Measurements from ENCODE around the gene SKIC2. TPM values are rescaled to one million over a fixed set of nuclear protein-coding genes. Genes with fewer than 3 reads are reported as not detected.
"Not testable (repeated sequence)": the region's sequence is repeated elsewhere in the genome, so short reads cannot be mapped to it uniquely, and the experiment has no call there.

Gene SKIC2
- 31.3 TPM for total RNA-seq

DNA sequence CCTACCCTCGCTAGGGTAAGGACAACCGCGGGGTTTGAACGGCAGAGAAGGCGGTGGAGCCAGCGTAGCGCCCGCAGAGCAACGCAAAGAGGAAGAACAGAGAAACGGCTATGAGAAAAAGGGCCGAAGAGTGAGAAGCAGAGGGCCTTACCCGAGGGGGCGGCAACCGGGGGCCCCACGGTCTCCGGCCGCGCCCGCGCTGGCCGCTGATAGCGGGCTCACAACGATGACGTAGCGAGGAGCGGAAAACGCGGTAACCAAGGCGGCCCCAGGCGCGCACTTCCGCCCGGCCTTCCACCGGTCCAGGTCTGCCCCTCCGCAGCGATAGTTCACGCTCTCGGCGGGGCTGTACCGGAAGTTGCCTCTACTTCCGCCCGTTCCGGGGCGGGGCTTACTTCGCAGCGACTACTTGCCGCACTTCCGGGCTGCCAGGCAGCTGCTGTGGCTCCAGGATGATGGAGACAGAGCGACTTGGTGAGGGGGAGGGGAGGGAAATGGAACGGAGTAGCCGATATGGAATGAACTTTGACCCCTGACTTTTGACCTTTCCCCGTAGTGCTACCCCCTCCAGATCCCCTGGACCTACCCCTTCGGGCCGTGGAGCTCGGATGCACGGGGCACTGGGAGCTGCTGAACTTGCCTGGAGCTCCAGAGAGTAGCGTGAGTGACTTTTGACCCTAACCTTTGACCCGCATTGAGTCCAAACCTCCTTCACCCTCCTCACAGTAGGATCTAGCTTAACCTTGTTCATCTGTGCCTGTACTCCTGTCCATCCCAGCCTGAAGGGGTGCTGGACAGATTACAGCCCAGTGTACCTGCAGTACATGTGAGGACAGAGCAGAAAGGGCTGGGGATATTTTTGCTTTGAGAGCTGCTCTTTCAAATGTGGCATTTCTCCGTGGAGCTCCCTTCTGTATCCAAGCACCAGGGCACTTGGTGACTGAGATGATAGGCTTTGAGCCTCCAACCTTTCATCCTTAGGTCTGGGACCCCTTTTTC is at the start of gene SKIC2, which contains the start of gene NELFE:
Gene SKIC2, plus strand, starts transcription at position 435 of the 999 bp plus-strand sequence. Its CDS starts 18 bp downstream, at position 453.
Gene NELFE, minus strand, starts transcription at position 231 of the 999 bp plus-strand sequence. CDS start 525 bp downstream, outside the sequence.
- ATAC-seq = peak; percentile 99

DNA sequence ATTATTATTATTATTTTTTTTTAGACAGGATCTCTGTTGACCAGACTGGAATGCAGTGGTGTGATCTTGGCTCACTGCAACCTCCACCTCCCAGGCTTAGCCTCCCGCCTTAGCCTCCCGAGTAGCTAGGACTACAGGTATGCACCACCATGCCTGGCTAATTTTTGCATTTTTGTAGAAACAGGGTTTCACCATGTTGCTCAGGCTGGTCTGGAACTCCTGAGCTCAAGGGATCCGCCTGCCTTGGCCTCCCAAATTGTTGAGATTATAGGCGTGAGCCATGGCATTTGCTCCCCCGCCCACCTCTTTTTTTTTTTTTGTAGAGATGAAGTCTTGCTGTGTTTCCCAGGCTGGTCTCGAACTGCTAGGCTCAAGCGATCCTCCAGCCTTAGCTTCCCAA is 49.7 kb upstream of the SKIC2 start:
- ATAC-seq = not testable (repeated sequence)

DNA sequence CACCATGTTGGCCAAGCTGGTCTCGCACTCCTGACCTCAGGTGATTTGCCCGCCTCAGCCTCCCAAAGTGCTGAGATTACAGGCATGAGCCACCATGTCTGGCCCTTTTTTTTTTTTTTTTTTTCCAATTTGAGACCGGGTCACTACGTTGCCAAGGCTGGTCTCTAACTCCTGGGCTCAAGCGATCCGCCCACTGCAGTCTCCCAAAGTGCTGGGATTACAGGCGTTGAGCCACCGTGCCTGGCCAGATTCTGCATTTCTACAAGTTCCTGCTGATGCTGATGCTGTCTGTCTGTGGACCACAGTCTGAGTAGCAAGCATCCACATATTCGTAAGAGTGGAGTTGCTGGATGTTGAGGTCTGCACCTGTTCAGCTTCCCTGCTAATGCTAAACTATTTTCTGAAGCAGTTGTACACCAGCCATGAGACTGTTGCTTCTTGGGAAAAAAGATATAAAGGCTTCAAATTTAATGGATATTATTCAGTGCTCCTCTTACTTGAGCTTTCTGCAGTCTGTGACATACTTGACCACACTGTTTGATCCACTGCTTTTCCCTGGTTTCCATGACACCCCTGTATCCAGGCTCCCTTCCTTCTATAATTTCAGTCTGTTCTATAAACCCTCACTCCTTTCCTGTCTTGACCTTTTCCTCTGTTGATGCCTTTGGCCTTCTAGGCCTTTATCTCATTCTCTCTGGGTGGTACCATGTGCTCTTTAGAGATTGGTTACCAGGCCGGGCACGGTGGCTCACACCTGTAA is 47.0 kb upstream of the SKIC2 start:
- ATAC-seq = no peak

GRCh38 chr6:31915351-31915750 is 43.6 kb upstream of the SKIC2 start:
- no peak for ATAC-seq

- no peak for ATAC-seq
Measured at GRCh38 chr6:31915756-31916155, 43.2 kb upstream of the SKIC2 start.

DNA sequence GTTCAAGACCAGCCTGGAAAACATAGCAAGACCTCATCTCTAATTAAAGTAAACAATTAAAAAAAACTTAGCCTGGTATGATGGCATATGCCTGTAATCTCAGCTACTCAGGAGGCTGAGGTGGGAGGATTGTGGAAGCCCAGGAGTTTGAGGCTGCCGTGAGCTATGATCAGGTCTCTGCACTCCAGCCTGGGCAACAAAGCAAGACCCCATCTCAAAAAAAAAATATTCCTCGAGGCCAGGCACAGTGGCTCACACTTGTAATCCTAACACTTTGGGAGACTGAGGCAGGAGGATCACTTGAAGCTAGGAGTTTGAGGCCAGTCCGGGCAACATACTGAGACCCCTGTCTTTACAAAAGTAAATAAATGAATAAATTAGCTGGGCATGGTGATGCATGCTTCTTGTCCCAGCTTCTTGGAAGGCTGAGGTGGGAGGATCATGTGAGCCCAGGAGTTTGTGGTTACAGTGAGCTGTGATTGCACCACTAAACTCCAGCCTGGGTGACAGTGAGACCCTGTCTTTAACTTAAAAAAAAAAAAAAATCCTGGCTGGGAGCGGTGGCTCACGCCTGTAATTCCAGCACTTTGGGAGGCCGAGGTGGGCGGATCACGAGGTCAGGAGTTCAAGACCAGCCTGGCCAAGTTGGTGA is 40.8 kb upstream of the SKIC2 start:
- no peak for ATAC-seq

DNA sequence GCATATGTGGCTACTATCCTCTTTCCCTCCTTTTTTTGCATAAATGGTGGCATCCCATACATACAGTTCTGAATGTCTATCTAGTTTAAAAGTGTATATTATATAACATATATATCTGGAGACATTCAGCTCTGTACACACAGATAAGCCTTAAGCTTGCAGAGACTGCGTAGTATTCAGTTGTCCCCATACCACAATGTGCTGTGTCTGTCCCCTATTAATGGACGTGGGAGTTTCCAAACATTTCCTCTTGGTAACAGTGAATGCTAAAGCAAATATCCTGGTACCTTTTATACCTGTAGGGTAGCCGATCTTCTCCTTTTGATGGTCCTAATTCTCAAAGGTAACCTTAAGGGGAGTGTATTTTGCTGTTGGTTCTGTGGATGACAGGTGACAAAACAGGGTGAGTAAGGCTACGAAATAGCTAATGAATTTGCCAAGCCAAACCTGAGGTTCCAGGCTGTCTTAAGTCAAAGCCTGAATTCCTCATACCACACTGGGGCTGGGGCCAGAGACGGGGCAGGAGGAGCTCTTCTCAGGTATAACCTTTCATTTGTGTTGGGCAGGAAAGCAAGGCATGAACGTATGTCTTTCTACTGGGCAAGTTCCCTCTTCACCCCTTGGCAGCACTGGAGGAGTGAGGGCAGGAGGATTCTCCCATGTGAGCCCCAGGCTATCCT is 39.2 kb upstream of the SKIC2 start:
- ATAC-seq = peak; percentile 74

GRCh38 chr6:31920811-31921210 is 38.2 kb upstream of the SKIC2 start:
- peak; percentile 77 for ATAC-seq

DNA sequence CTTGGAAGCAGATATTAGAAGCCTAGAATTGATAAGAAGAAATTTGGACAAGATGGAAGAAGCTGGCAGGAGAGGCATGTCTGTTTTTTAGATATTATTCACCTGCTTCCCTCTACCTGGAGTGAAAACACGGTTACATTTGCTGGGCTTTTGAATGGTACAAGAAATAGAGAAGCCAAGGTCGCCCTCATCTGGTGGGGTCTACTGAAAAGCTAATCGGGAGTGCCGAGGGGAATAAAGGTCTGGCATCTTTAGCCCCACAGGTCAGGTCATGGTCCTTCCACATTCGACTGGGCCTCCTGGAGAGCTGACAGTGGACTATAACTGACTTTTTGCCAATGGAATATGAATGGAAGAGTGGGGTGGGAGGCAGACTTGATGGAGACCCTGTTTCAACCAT is 36.0 kb upstream of the SKIC2 start:
- ATAC-seq = no peak

GRCh38 chr6:31927242-31927862 is 31.6 kb upstream of the SKIC2 start, which contains the start of gene C2:
TSS of gene C2 (plus strand) at chr6:31927717. CDS start at chr6:31927753, 36 bp downstream.
- ATAC-seq = no peak

DNA sequence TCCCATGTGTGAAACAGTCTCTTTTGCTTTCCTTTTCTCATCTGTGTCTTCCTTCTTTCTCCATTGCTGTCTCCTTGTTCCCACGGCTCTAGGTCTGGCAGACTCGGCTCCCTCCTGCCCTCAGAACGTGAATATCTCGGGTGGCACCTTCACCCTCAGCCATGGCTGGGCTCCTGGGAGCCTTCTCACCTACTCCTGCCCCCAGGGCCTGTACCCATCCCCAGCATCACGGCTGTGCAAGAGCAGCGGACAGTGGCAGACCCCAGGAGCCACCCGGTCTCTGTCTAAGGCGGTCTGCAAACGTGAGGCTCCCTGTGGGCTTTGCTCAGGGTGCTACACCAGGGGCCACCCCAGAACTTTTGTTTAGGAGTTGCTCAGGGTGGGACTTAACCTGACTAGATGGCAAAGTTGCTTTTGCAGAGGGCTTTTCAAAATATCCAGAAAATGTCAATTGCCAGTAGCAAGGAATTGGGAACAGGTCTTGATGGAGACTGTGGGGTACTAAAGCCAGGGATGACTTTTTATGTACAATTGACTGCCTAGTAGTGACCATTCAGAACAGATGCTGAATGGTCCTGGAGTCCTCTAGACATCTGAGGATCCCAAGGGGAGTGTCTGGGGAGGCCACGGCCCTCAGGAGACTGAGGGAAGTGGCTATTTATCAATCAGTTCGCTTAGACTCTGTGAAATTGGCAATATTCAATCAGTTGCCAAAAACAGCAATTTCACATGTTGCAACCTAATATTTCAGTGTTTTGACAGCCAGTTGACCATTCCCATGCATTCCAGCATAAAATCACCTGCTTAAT is 30.9 kb upstream of the SKIC2 start:
- peak; percentile 31 for ATAC-seq

GRCh38 chr6:31928672-31928939 is 30.4 kb upstream of the SKIC2 start:
- ATAC-seq = no peak

- ATAC-seq = no peak
Measured at GRCh38 chr6:31930962-31931361, 28.0 kb upstream of the SKIC2 start.

DNA sequence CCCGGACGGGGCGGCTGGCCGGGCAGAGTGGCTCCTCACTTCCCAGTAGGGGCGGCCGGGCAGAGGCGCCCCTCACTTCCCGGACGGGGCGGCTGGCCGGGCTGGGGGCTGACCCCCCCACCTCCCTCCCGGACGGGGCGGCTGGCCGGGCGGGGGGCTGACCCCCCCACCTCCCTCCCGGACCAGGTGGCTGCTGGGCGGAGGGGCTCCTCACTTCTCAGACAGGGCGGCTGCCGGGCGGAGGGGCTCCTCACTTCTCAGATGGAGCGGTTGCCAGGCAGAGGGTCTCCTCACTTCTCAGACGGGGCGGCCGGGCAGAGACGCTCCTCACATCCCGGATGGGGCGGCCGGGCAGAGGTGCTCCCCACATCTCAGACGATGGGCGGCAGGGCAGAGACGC is 26.8 kb upstream of the SKIC2 start:
- ATAC-seq = not testable (repeated sequence)

GRCh38 chr6:31933537-31933936 is 25.4 kb upstream of the SKIC2 start:
- ATAC-seq = peak; percentile 23

DNA sequence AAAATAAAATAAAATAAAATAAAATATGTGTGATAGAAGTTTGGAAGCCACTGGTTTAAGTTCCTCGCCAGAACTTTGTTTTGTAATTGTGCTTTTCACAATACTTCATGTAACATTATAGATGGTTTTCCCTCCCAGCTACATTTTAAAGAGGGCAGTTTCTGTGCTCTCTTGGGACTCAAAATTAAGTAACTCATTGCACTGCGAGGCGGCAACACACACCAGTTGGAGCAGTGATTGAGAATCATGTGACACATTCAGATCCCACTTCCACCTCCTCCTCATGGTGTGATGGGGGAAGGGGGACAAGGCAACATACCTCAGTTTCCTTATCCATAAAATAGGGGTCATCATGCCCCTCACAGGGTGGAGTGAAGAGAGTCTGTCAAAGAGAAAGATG is 24.0 kb upstream of the SKIC2 start:
- no peak for ATAC-seq

- ATAC-seq = no peak
Measured at GRCh38 chr6:31935823-31936222, 23.2 kb upstream of the SKIC2 start.

GRCh38 chr6:31940256-31940664 is 18.7 kb upstream of the SKIC2 start:
- no peak for ATAC-seq

- no peak for ATAC-seq
Measured at GRCh38 chr6:31943742-31944141, 15.2 kb upstream of the SKIC2 start.

- ATAC-seq = no peak
Measured at GRCh38 chr6:31945154-31945506, 13.8 kb upstream of the SKIC2 start.

All from esophagus mucosa (tissue), 1 donor.